GM19023 (cell line): ENCODE measurements around the gene GOLGA6A.
"Not testable (repeated sequence)": the region's sequence is repeated elsewhere in the genome, so short reads cannot be mapped to it uniquely, and the experiment has no call there.

ENCODE experiments used
- ATAC-seq: cut with Tn5 transposase; IDR thresholded peaks from one replicate; pipeline ENCODE4 v1.9.1; 2021; ENCODE audit warnings: mild to moderate bottlenecking, moderate library complexity; ENCODE audit not compliant: unreplicated experiment

The GOLGA6A gene

DNA sequence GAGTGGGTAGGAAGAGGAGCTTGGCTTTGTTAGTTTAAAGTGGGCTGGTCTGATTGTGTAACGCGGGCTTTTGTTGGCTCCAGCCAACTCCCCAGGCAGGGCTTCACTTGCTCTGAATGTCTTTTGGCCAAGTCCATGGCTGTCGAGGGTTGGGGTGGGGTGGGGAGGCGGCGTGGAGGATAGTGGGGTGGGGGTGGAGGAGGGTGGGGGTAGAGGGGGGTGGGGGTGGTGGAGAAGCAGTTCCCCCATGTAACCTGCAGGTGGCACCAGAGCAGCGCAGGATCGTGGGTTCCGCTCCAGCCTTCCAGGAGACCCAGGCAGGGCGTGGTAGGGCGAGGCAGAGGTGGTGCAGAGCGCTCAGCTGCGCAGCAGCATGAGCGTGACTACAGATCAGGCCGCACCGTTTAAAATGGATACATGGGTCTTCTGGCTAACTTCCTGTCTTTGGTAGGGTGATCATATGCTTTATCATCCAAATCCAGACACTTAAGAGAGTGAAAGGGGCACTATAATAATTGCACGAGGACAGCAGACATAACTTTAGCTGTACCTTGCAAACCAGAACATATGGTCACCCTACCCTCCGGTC lies 28.3 kb downstream of the GOLGA6A start:
- ATAC-seq, result no peak

DNA sequence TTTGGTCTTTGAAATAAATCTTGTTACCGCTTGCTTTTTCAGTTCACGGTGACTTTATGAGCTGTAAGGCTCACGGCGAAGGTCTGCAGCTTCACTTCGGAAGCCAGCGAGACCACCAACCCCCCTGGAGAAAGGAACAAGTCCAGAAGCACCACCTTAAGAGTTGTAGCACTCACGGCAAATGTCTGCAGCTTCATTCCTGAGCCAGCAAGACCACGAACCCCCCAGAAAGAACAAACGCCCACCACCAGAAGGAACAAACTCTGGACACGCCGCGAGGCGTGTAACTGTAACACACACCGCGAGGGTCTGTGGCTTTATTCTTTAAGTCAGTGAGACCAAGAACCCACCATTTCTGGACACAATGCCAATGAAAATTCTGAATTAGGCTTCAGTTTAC lies 28.8 kb downstream of the GOLGA6A start:
- ATAC-seq, result no peak

- ATAC-seq, result not testable (repeated sequence)
Measured at GRCh38 chr15:74052271-74053260, 29.8 kb downstream of the GOLGA6A start.

- no peak for ATAC-seq
Measured at GRCh38 chr15:74050556-74051234, 31.7 kb downstream of the GOLGA6A start.

DNA sequence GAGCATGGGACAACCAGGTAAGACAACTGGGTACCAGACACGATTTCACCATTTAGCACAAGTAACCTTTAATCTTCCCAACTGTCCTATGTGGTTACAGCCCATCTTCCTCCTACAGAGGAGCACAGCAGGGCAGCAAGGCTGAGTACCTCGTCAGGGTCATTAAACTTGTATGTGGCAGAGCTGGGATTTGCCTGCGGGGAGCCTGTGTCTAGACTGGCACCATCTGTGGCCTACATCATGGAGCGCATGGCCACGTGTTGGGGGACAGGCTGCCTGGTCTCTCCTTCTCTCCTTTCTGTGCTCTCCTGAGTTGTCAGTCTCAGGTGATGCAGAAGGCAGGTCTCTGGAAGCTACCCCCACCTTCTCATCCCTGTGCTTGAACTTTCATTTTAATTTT lies 32.2 kb downstream of the GOLGA6A start:
- ATAC-seq, result no peak

DNA sequence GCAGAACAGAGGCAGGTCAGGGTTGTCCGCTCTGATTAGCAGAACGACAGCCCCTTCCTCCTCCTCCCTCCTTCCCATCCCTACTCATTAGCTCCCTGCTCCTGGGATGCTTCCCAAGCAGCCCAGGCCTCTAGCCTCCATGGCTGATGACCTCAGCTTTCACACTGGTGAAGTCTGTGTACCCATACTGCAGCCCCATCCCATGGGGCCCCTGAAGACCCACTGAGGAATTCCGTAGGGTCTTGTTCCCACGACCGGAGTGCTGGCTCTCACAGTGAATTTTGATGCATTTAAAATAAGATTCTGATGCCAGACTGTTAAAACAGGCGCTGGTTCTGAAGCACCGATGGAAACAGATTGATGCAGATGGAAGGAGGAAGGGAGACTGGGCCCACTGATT lies 36.1 kb downstream of the GOLGA6A start:
- no peak for ATAC-seq

DNA sequence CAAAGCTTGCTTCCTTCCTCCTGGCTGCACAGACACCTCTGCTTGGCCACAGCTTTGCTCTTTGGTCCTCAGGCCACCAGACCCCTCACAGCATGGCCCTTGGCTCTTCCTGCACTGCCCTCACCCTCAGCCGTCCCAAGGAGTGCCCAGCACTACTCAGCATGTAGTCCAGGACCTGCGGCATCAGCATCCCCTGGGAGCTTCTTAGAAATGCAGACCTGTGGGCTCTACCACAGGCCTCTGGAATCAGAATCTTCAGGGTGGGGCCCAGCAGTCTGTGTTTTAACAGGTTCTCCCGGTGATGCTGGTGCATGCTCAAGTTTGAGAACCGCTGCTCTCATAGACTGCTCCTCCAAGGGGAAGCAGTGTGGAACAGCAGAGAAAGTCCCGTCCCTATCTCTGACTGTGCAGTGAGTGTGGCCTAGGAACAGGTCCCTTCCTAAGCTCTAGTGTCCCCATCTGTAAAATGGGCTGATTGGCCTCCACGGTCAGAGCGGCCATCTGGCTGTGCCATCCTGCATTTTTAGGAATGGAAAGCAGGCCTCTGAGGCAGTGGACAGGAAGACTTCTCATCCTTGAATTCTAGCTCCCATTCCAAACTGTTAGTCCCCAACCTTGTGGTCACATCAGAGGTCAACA lies 36.6 kb downstream of the GOLGA6A start:
- no peak for ATAC-seq

DNA sequence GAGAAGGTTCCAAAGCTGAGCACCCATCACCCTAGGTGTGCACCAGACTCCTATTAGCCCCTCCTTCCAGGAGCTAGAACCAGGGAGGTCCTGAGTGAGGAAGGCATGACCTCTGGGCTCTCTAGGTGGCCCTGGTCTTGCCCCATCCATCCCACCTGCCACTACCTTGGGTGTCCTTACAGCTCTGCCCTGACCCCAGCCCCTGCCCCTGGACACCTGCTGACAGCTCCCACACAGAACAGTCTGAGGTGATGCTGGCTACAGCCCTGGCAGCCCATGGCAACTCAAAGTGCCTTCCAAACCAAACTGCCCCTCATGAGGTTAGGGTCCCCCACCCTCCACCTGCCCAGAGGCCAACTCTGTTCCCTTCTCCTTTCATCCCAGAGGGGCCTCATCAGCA lies 37.2 kb downstream of the GOLGA6A start:
- no peak for ATAC-seq

GRCh38 chr15:74044267-74045110 lies 37.9 kb downstream of the GOLGA6A start:
- no peak for ATAC-seq

- ATAC-seq, result no peak
Measured at GRCh38 chr15:74043425-74044266, 38.7 kb downstream of the GOLGA6A start.

DNA sequence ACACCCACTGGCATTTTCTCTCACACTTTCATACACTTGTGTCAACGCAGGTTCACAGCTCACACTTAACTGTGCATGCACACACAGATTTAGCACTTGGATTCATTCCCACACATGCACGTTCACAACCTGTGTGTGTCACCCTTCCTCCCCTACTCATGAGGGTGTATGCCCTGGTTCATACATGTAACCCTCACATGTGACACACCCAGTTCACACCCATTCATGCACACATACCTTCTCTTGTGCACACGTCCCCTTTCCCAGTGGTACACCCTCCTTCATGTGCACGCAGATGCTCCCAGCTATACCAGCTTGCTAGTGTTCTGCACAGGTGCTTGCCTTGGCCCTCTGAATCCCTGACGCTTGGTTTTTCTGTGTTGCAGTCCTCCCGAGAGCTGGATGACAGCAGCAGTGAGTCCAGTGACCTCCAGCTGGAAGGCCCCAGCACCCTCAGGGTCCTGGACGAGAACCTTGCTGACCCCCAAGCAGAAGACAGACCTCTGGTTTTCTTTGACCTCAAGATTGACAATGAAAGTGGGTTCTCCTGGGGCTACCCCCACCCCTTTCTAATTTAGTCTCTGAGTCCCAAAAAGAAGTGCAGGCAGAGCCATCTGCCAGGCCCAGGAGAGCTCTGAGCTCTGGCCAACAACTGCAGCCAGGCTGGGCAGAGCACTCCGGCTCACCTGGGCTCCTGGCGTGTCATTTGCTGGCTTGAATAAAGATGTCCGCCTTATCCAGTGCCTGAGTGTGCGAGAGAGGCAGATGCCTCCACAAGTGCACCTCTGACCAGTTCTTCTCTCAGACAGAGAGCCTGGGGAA lies 39.5 kb downstream of the GOLGA6A start:
- ATAC-seq, result no peak

DNA sequence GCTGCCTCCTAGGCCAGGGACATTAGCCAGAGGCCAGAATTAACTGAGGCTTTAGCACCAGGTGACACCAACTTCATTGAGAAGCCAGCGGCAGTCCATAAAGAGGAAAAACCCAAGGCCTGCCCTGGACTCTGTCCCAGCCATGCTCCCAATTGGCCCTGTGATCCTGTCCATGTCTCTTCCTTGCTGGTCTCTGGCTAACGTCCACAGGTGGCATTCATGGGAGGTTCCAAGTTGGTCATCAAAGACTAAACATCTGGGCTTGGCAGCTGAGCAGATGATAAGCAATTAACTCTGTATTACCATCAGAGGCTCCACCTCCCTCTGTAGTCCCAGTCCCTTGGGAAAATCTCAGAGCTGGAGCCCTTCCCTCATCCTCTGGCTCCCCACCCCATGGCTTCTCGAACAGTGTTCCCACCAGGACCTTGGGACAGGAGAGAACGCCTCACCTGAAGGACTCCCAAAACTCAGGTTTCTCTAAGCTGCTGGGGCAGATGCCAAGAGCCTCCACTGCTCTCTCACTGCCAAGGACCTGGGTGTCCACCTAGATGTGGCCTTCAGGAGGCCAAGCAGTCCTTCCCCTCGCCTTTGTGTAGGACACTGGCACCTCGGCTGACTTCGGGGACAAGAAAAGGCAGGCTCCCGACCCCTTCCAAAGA lies 40.4 kb downstream of the GOLGA6A start:
- no peak for ATAC-seq

GRCh38 chr15:74041311-74041756 lies 41.0 kb downstream of the GOLGA6A start:
- no peak for ATAC-seq

DNA sequence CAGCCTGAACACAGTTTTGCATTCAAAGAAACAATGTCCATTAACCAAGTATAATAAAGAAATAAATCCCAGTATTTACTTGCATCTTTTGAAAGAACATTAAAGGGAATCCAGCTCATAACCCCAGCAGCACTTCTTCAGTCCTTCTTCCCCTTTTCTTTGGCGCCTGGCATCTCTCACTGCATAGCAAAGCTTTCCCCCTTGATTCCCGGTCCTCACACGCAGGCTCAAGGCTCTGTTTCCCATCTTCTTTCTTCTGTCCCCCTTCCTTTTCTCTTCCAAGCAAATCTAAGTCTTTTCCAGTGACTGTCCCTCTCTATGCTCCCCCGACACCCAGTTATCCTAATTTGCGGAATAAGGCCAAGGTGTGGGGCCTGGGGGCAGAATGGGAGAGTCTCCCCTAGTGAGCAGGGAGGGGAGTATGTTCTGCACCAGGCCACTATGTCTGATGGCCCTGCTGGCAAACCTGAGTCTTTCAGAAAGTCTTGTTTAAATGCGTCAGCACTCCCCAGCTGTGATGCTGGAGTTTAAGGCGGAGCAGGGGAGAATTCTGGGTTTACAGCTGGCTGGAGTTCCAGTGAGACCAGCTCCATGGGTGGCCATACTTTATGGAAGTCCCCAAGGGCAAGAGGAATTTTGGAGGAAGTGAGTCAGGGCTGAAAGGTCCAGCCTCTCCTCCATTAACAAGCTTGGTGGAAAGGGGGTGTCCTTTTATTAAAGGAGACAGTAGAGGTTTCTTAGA lies 42.1 kb downstream of the GOLGA6A start:
- no peak for ATAC-seq

DNA sequence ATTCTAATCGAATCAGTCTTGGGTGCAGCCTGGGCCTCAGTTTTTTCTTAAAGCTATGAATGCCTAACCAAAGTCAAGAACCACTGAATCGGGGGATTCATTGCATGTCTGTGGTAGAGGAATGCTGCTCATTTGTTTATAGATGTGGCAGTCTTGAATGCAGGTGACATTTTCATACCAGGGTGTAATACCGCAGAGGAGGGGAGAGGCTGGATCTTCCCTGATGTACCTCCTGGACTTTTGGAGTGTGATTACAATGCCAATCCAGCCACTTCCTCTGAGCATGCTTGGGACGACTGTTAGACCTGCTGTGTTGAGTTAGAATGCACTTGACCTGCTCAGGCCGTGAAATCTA lies 42.7 kb downstream of the GOLGA6A start:
- ATAC-seq, result no peak

- ATAC-seq, result no peak
Measured at GRCh38 chr15:74038707-74039655, 43.4 kb downstream of the GOLGA6A start.
